H1 (cell line): Measurements from ENCODE around the gene CUX1. TPM values are rescaled to one million over a fixed set of nuclear protein-coding genes. Genes with fewer than 3 reads are reported as not detected.

Experiments
- CTCF ChIA-PET: fragments of 300-600 bp; sonication (Branson Sonifier 250); formaldehyde crosslinking; loops from one replicate; lab custom pipeline; 2021; ENCODE audit not compliant: partially characterized antibody; lab: Charles Lee
- POLR2A ChIA-PET: fragments of 300-600 bp; sonication (Branson Sonifier 250); formaldehyde crosslinking; loops from one replicate; lab custom pipeline; 2021; ENCODE audit warnings: inconsistent platforms; ENCODE audit not compliant: partially characterized antibody; lab: Charles Lee
- DNase-seq, 2 experiments: peaks; one replicate each; pipeline versions ENCODE4 v3.0.0 to v3.0.0-alpha.2; 2010 to 2022; ENCODE audit warnings: low spot score in 2 of 2, low read depth in 1 of 2, mixed read lengths in 1 of 2
- FAIRE-seq: peaks from 2 replicates; lab custom pipeline; 2011; peaks lifted over from hg19 to GRCh38; lab: Jason Lieb, UNC
- H2AFZ ChIP-seq: 2 replicates; pipeline ENCODE4 v1.8.1; 2012; ENCODE audit warnings: low read length, inconsistent platforms
- H2AK5ac ChIP-seq: 2 replicates; pipeline ENCODE4 v1.6.1; 2013; ENCODE audit warnings: low read depth, low read length
- H2BK120ac ChIP-seq: replicated peaks from 2 replicates; pipeline ENCODE3; 2013; ENCODE audit warnings: low read depth, low read length, inconsistent platforms
- H2BK12ac ChIP-seq: 2 replicates; pipeline ENCODE4 v1.6.1; 2013; ENCODE audit warnings: low read depth, low read length
- H2BK15ac ChIP-seq: 2 replicates; pipeline ENCODE4 v1.6.1; 2013; ENCODE audit warnings: low read length
- H2BK20ac ChIP-seq: 2 replicates; pipeline ENCODE4 v1.6.1; 2013; ENCODE audit warnings: low read length
- H2BK5ac ChIP-seq: 2 replicates; pipeline ENCODE4 v1.6.1; 2013; ENCODE audit warnings: low read depth, low read length
- H3K14ac ChIP-seq: 2 replicates; pipeline ENCODE4 v1.6.1; 2013; ENCODE audit warnings: inconsistent platforms; ENCODE audit not compliant: insufficient read length
- H3K18ac ChIP-seq: 2 replicates; pipeline ENCODE4 v1.6.1; 2013; ENCODE audit warnings: low read length; ENCODE audit errors: extremely low read depth
- H3K23ac ChIP-seq: 2 replicates; pipeline ENCODE4 v1.6.1; 2013; ENCODE audit warnings: inconsistent platforms; ENCODE audit not compliant: insufficient read length
- H3K23me2 ChIP-seq: 2 replicates; pipeline ENCODE4 v1.6.1; 2013; ENCODE audit warnings: low read depth, low read length
- H3K27ac ChIP-seq: 2 replicates; pipeline ENCODE4 v1.6.1; 2011; ENCODE audit warnings: low read depth, low read length, inconsistent platforms
- H3K27me3 ChIP-seq, 4 experiments: replicated peaks in 1 of 4; 1 replicate in 1 of 4; 2 replicates in 3 of 4; pipeline versions ENCODE4 v1.6.1 to v1.8.1; 2011 to 2013; ENCODE audit warnings: low read length in 3 of 4, mild to moderate bottlenecking in 3 of 4, inconsistent platforms in 2 of 4, mixed read lengths in 2 of 4, moderate library complexity in 1 of 4; ENCODE audit not compliant: control insufficient read depth in 3 of 4, insufficient read depth in 3 of 4; ENCODE audit errors: extremely low read depth in 1 of 4
- H3K36me3 ChIP-seq, 4 experiments: 2 replicates each; pipeline versions ENCODE4 v1.6.1 to v1.8.1; 2011 to 2013; ENCODE audit warnings: mild to moderate bottlenecking in 4 of 4, low read length in 3 of 4, moderate library complexity in 2 of 4, control low read depth in 1 of 4, inconsistent platforms in 1 of 4; ENCODE audit not compliant: insufficient read depth in 4 of 4, control insufficient read depth in 2 of 4
- H3K4ac ChIP-seq: replicated peaks from 2 replicates; pipeline ENCODE3; 2013; ENCODE audit warnings: low read length, low read depth, mixed read lengths, inconsistent platforms; ENCODE audit not compliant: insufficient read length
- H3K4me1 ChIP-seq, 4 experiments: replicated peaks in 1 of 4; 1 replicate in 1 of 4; 2 replicates in 3 of 4; pipeline versions ENCODE4 v1.6.1 to v1.8.1; 2011 to 2013; ENCODE audit warnings: low read length in 3 of 4, inconsistent platforms in 2 of 4, mixed read lengths in 1 of 4; ENCODE audit not compliant: insufficient read depth in 4 of 4, control insufficient read depth in 3 of 4
- H3K4me2 ChIP-seq, 2 experiments: 2 replicates each; pipeline versions ENCODE4 v1.6.1 to v1.8.1; 2011 to 2013; ENCODE audit warnings: low read depth in 2 of 2, low read length in 2 of 2, control low read depth in 1 of 2, inconsistent platforms in 1 of 2, mild to moderate bottlenecking in 1 of 2; ENCODE audit not compliant: insufficient read depth in 1 of 2
- H3K4me3 ChIP-seq, 4 experiments: fragments of 200-600, 300-600 bp in 1 of 4; sonication (generic), shearing (Covaris generic), sonication (Bioruptor Twin) in 1 of 4; 2 replicates each; pipeline versions ENCODE4 v1.5.1 to v1.8.1; 2011 to 2016; ENCODE audit warnings: low read length in 4 of 4, low read depth in 3 of 4, control low read depth in 2 of 4, inconsistent platforms in 2 of 4, mild to moderate bottlenecking in 2 of 4, mixed read lengths in 1 of 4, moderate library complexity in 1 of 4; ENCODE audit not compliant: insufficient read depth in 2 of 4; ENCODE audit errors: extremely low read depth in 1 of 4
- H3K56ac ChIP-seq: replicated peaks from 2 replicates; pipeline ENCODE3; 2013; ENCODE audit warnings: low read depth, mild to moderate bottlenecking, mixed read lengths, low read length, inconsistent platforms; ENCODE audit not compliant: insufficient read length
- H3K79me1 ChIP-seq: 2 replicates; pipeline ENCODE4 v1.6.1; 2013; ENCODE audit warnings: low read depth, low read length, control low read depth
- H3K79me2 ChIP-seq, 2 experiments: 2 replicates each; pipeline versions ENCODE4 v1.6.1 to v1.8.1; 2012 to 2013; ENCODE audit warnings: low read length in 2 of 2, mild to moderate bottlenecking in 2 of 2, inconsistent platforms in 1 of 2; ENCODE audit not compliant: insufficient read depth in 2 of 2, control insufficient read depth in 1 of 2
- H3K9ac ChIP-seq, 4 experiments: replicated peaks in 1 of 4; 1 replicate in 1 of 4; 2 replicates in 3 of 4; pipeline versions ENCODE4 v1.6.1 to v1.8.1; 2011 to 2013; ENCODE audit warnings: low read depth in 3 of 4, low read length in 3 of 4, control low read depth in 2 of 4, mild to moderate bottlenecking in 2 of 4, moderate library complexity in 2 of 4, inconsistent platforms in 1 of 4; ENCODE audit errors: extremely low read depth in 1 of 4
- H3K9me3 ChIP-seq, 2 experiments: 2 replicates each; pipeline versions ENCODE4 v1.6.1 to v1.8.1; 2012 to 2013; ENCODE audit warnings: mild to moderate bottlenecking in 2 of 2, moderate library complexity in 2 of 2, control low read depth in 1 of 2, inconsistent platforms in 1 of 2, low read depth in 1 of 2, low read length in 1 of 2, mixed read lengths in 1 of 2; ENCODE audit not compliant: insufficient read depth in 2 of 2
- H4K20me1 ChIP-seq, 2 experiments: replicated peaks in 1 of 2; 2 replicates each; pipeline versions ENCODE3 to v1.8.1; 2011 to 2013; ENCODE audit warnings: inconsistent platforms in 2 of 2, low read length in 2 of 2, mild to moderate bottlenecking in 1 of 2; ENCODE audit not compliant: insufficient read depth in 2 of 2, control insufficient read depth in 1 of 2
- H4K5ac ChIP-seq: 2 replicates; pipeline ENCODE4 v1.6.1; 2013; ENCODE audit warnings: low read length, low read depth, mixed read lengths, inconsistent platforms; ENCODE audit not compliant: insufficient read length
- H4K8ac ChIP-seq: 2 replicates; pipeline ENCODE4 v1.8.0; 2013; ENCODE audit warnings: mild to moderate bottlenecking, moderate library complexity, low read length, inconsistent platforms; ENCODE audit not compliant: insufficient read depth; ENCODE audit errors: extremely low read depth
- H4K91ac ChIP-seq: replicated peaks from 2 replicates; pipeline ENCODE3; 2013; ENCODE audit warnings: low read length, mixed read lengths, inconsistent platforms; ENCODE audit not compliant: insufficient read length
- ASH2L ChIP-seq: fragments of 200-600, 300-600 bp; sonication (generic); IDR thresholded peaks from one replicate; pipeline ENCODE4 v1.7.1; 2017; ENCODE audit warnings: low read length
- CBX8 ChIP-seq: fragments of 300-800, 300-1000 bp; sonication (generic); IDR thresholded peaks from 2 replicates; pipeline ENCODE4 v1.7.1; 2016; ENCODE audit warnings: low read depth, low read length, borderline replicate concordance
- CHD2 ChIP-seq: IDR thresholded peaks from 2 replicates; pipeline ENCODE4 v1.6.1; 2012; ENCODE audit warnings: low read length, improper control_type of control experiment
- CTBP2 ChIP-seq: IDR thresholded peaks from 2 replicates; pipeline ENCODE4 v1.7.0; 2011; ENCODE audit warnings: borderline replicate concordance, mild to moderate bottlenecking, moderate library complexity, mixed read lengths, low read length; ENCODE audit not compliant: insufficient read depth, insufficient read length
- JUN ChIP-seq: IDR thresholded peaks from 2 replicates; pipeline ENCODE4 v1.6.1; 2011; ENCODE audit warnings: low read depth, mild to moderate bottlenecking, improper control_type of control experiment, low read length
- KDM1A ChIP-seq: fragments of 200-600, 300-600 bp; sonication (generic); IDR thresholded peaks from 2 replicates; pipeline ENCODE4 v1.7.1; 2016; ENCODE audit warnings: mild to moderate bottlenecking, low read length, borderline replicate concordance
- POU5F1 ChIP-seq: IDR thresholded peaks from 2 replicates; pipeline ENCODE4 v1.6.1; 2011; ENCODE audit warnings: low read depth, mild to moderate bottlenecking, low read length, moderate library complexity
- WGBS, 2 experiments: shearing (Covaris generic) in 1 of 2; methylation state at CpG; one replicate each; pipeline versions ENCODE4 v1.1.6 to v1.1.7; 2013 to 2015; ENCODE audit warnings: low lambda C conversion rate in 2 of 2, mixed read lengths in 2 of 2, inconsistent platforms in 1 of 2, low coverage in 1 of 2, missing lambda C conversion rate in 1 of 2; ENCODE audit not compliant: insufficient replicate concordance in 2 of 2, insufficient coverage in 1 of 2, insufficient read length in 1 of 2; ENCODE audit errors: extremely low coverage in 1 of 2, missing lambda C conversion rate in 1 of 2; 5-methylcytosine and 5-hydroxymethylcytosine counted together
- polyA plus RNA-seq, 7 experiments: library from polyadenylated mRNA; depleted of rRNA in 3 of 7; stranded (reverse) in 5 of 7; unstranded in 2 of 7; fragments of >200 nt in 5 of 7; fragments of 200-250 nt in 2 of 7; gene quantifications; 1 replicate in 5 of 7; 2 replicates in 1 of 7; 4 replicates in 1 of 7; pipeline versions ENCODE4 v1.2.1 to v1.2.3, GENCODE V29; 2011 to 2013; ENCODE audit warnings: missing spikeins in 2 of 7, mixed read lengths in 2 of 7
- total RNA-seq: library from RNA; stranded (reverse); fragmentation: NEBNext Ultra II Directional; extraction: Animal tissue kit (Norgen Biotek cat#: 25700); gene quantifications from 2 replicates; pipeline ENCODE4 v1.2.1, GENCODE V29; 2021
- TF ChIP-seq, protein P1 (sequence below): IDR thresholded peaks from 2 replicates; pipeline ENCODE4 v1.6.1; 2011; ENCODE audit warnings: low read length, improper control_type of control experiment

CUX1 gene
- total and polyA plus RNA-seq, 2 of the 8 experiments (the other 6 are each of a cell fraction or from before 2014, with no cell fraction given) = 21.6 to 65.9 TPM

DNA sequence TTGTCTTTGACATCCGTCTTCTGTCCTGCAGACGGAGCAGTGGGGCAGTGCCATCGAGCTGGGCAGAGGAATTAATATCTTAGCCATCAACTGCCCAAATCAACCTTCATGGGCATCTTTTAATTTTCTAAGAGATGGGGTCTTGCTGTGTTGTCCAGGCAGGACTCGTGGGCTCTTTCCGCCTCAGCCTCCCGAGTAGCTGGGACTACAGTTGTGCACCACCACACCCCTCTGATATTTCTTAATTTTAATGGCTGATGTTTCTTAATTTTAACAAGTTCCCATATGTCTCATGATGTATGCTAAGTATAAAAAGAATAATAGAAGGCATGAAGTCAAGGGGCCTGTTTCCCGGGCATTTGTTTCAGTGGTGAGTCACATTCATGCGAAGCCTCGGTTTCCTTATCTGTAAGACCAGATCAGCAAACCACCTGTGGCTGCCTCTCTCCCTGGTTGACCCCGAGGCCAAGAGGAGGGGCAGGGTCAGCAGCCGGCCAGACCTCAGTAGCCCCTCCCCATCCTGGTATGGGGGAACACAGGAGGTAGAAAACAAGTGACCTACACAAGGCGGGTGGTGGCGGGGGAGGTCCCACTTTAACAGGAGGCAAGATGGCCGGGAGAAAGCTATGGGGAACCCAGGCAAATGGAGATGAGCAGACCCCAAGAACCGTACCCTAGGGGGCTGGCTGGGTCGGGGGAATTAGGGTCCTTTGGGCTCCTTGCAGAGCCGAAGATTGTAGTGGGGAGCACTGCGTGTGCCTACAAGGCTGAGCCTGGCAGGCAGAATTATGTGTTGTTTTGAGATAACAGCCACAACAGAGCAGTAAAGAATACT, 85.5 kb downstream of the CUX1 start:
- ChIA-PET CTCF (interaction anchor here (1.2 to 1.6 kb wide), 4 partner anchors 18 to 38 kb away, joined by 3 to 6 read pairs (median 3); no protein-coding TSS in a partner anchor), POLR2A (interaction anchor here (0.6 to 1.3 kb wide), 4 partner anchors 8 to 34 kb away, joined by 3 to 4 read pairs (median 3); no protein-coding TSS in a partner anchor)
- Histone ChIP-seq H3K4me2 (no peak overlapping the region), H2BK5ac (no peak overlapping the region), H3K23me2 (no peaks in the 10 kb centered on the region), H3K18ac (no peak overlapping the region), H4K20me1 (peaks cover 15 to 22% of the 10 kb centered on the region in 2 experiments), H2BK15ac (no peak overlapping the region), H2BK20ac (no peak overlapping the region), H3K79me2 (peaks cover 0 to 94% of the 10 kb centered on the region in 2 experiments), H3K4me3 (no peak overlapping the region), H3K14ac (no peak overlapping the region), H3K23ac (no peak overlapping the region), H2BK12ac (no peak overlapping the region), H4K8ac (no peak overlapping the region), H3K27me3 (no peaks in the 10 kb centered on the region), H4K91ac (no peak overlapping the region), H3K36me3 (no peaks in the 10 kb centered on the region), H4K5ac (no peak overlapping the region), H3K4me1 (no peaks in the 10 kb centered on the region; a peak in 1 of 7 replicates), H2AFZ (no peak overlapping the region), H3K4ac (no peak overlapping the region), H3K79me1 (peaks cover 24% of the 10 kb centered on the region), H3K56ac (no peak overlapping the region), H2BK120ac (no peak overlapping the region), H3K27ac (no peak overlapping the region), H3K9me3 (no peaks in the 10 kb centered on the region), H2AK5ac (no peak overlapping the region), H3K9ac (no peak overlapping the region)
- WGBS, 2 experiments = 90% methylated on average over 18 of the region's 18 CpGs; no CpG with 5 or more reads in 1 of the 2 experiments
- DNase-seq (no peak), FAIRE-seq (no peak)
- no peak for TF ChIP-seq CHD2
- TF ChIP-seq JUN = no peak
- TF ChIP-seq POU5F1 = no peak
- no peak for TF ChIP-seq KDM1A
- TF ChIP-seq CBX8 = no peak
- TF ChIP-seq CTBP2 = no peak
- TF ChIP-seq, protein P1, sequence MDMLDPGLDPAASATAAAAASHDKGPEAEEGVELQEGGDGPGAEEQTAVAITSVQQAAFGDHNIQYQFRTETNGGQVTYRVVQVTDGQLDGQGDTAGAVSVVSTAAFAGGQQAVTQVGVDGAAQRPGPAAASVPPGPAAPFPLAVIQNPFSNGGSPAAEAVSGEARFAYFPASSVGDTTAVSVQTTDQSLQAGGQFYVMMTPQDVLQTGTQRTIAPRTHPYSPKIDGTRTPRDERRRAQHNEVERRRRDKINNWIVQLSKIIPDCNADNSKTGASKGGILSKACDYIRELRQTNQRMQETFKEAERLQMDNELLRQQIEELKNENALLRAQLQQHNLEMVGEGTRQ = no peak
- no peak for TF ChIP-seq ASH2L
